Fibroblast of upper back skin (primary cell): ENCODE results near the gene DNAH8.
A peak's percentile ranks its signal among the peaks of the same experiment; 100 is the strongest.

Experiments
- DNase-seq: peaks from one replicate; pipeline ENCODE4 v3.0.0-alpha.2; 2013

DNAH8 gene

GRCh38 chr6:39056681-39057080 lies 341.6 kb downstream of the DNAH8 start:
- DNase-seq: no peak

- DNase-seq: no peak
These were observed 342.4 kb downstream of the DNAH8 start for GRCh38 chr6:39057251-39058155.

GRCh38 chr6:39058471-39059147 lies 343.5 kb downstream of the DNAH8 start:
- no peak for DNase-seq

- peak; percentile 1 for DNase-seq
These were observed 344.6 kb downstream of the DNAH8 start for GRCh38 chr6:39059496-39060310.

GRCh38 chr6:39060467-39061160 lies 345.5 kb downstream of the DNAH8 start:
- no peak for DNase-seq

- DNase-seq: no peak
These were observed 346.1 kb downstream of the DNAH8 start for GRCh38 chr6:39061182-39061581.

- no peak for DNase-seq
These were observed 346.5 kb downstream of the DNAH8 start for GRCh38 chr6:39061588-39061987.

- no peak for DNase-seq
These were observed 347.1 kb downstream of the DNAH8 start for GRCh38 chr6:39062014-39062740.

- no peak for DNase-seq
These were observed 348.4 kb downstream of the DNAH8 start for GRCh38 chr6:39063526-39063925.

- no peak for DNase-seq
These were observed 350.4 kb downstream of the DNAH8 start for GRCh38 chr6:39065561-39065960.

GRCh38 chr6:39068391-39068790 lies 353.3 kb downstream of the DNAH8 start:
- no peak for DNase-seq

GRCh38 chr6:39072830-39073229 lies 357.7 kb downstream of the DNAH8 start:
- DNase-seq: no peak

- no peak for DNase-seq
These were observed 358.6 kb downstream of the DNAH8 start for GRCh38 chr6:39073471-39074355.

- no peak for DNase-seq
These were observed 359.4 kb downstream of the DNAH8 start for GRCh38 chr6:39074486-39074885.

GRCh38 chr6:39075010-39075686 lies 360.0 kb downstream of the DNAH8 start:
- DNase-seq: no peak

GRCh38 chr6:39075807-39076622 lies 360.9 kb downstream of the DNAH8 start:
- no peak for DNase-seq

- DNase-seq: no peak
These were observed 361.8 kb downstream of the DNAH8 start for GRCh38 chr6:39076623-39077535.

GRCh38 chr6:39077882-39078594 lies 362.9 kb downstream of the DNAH8 start:
- no peak for DNase-seq
